ENCODE data around the gene RNF223.
"Not testable (repeated sequence)": the region's sequence is repeated elsewhere in the genome, so short reads cannot be mapped to it uniquely, and the experiment has no call there.

The RNF223 gene

DNA sequence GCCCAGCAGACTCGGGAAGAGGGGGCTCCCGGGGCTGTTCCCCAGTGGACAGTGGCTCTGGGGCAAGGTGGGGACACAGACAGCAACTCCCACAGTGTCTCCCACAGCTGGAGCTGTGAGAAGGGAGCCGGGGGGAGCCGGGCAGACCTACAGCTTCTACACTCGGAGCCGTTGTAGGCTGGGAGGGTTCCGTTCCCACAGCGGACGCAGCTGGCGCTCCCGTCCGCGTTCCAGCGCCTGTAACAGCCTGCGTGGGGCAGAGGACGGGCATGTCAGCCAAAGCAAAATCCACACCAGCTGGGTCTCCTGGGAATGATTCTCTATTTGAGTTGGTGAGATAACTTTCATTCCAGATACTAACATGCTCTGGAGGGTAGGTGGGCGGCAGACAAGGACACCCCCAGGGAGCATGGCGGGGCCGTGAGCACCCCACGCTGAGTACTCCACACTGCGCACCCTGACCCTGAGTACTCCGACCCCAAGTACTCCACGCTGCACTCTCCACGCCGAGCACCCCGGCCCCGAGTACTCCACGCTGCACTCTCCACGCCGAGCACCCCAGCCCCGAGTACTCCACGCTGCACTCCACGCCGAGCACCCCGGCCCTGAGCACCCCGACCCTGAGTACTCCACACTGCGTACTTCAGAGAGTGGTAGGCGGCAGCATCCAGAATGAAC is 13.4 kb upstream of the RNF223 start:
- DNase-seq (ENCODE audit: low read depth), result no peak

GRCh38 chr1:1086911-1087341 is 12.8 kb upstream of the RNF223 start:
- DNase-seq (ENCODE audit: low read depth), result no peak

DNA sequence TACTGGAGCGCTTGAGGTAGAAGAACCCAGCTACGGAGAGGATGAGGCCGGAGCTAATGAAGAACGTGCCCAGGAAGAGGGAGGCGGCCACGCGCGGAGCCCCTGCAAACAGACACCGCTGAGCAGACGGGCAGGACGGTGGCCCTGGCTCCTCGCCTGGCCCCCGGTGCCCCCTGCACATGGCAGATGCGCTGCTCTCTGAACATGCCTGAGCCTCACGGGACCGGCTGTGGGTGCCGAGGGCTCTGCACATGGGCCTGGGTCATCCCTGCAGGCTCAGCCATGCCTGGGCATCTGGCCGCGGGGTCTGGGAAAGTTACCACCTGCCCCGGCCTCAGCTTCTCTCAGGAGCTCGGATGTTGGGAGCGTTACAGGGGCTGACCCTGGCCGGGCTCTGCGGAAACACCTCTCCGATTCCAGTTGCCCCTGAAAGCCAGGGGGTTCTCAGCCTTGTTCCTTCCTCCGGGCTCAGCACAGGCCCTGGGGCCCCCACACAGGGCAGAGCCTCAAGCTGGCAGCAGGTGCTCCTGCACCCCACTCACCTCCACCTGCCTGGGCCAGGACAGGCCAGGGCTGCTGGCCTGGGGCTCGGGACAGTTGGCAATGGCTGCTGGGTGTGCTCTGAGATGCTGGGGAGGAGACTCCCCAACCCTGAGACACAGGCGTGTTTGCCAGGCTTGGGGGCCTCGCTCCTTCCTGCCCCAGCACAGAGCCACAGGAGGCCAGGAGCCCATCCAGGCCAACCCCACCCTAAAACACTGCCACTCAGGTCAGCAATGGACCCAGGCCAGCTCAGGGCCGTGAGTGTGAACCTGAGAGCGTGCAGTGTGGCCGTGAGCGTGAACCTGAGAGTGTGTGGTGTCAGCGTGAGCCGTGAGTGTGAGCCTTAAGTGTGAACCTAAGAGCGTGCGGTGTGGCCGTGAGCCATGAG is 12.1 kb upstream of the RNF223 start:
- no peak for DNase-seq (ENCODE audit: low read depth)

DNA sequence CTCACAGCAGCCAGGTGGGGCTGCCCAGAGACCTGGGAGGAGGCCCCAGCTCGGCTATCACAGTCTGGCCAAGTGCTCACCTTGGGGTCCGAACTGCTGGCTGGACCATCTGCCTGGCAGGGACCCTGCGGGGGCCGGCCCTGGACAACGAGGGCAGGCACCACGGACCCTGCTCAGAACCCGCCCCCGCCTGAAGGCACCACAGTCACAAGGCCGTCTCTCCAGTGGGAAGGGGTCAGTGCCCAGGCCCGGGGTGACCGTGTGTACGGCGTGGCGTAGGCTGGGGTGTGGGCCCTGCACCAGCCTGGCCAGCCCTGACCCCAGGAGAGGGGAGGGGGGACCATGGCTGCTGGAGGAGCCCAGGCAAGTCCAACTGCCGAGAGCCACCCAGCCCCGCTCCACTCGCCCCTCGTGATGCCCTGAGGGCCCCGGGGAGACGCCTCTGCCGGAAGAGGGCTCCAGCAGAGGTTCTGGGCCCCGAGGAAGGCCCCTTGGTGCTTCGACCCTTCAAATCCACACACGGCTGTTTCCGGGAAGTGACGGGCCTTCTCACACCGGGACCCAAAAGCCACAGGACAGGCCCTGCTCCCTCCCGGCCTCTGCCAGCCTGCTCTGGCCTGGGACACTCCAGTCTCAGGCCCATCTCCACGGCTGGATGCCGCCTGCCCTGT is 11.2 kb upstream of the RNF223 start:
- DNase-seq (ENCODE audit: low read depth), result no peak

- no peak for DNase-seq (ENCODE audit: low read depth)
Measured at GRCh38 chr1:1084372-1085170, 10.5 kb upstream of the RNF223 start.

DNA sequence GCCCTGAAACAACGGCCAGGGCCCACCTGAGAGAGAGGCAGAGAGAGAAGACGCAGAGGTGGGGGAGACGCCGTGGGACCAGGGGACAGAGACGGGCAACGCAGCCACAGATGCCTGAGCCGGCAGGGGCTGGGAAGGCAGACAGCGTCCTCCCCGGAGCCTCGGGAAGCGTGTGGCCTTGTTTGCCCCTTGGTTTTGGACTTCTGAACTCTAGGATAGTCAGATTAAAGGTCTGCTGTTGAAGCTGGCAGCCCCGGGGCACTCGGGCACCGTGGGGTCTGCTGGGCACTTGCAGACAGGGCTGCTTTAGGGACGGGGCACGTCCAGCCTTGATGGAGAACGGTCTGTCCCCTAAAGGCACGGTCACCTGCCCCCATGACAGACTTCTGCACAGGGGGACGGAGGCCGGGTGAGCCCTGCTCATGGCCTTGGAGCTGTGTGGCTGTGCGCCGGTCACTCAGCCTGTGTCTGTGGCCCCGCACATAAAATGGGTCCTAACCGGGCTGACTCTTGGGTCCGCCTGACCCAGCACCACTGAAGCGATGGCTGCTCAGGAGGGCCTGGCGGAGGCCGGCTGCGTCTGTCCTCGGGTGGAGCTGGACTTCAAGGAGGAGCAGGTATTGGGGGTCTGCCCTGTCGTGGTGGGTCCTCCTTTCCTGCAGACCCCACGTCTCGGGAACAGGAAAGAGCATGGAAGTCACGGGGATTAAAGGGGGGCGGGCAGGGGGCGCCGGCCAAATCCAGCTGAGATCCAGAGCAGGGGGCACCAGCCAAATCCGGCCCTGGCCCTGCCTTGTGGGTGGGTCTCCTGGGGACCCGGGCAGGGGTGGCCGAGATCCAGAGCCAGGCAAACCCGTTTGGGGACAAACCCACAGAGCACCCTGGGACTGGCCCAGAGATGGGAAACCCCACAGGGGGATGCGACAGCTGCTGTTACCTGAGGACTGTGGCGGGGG is 9.6 kb upstream of the RNF223 start:
- no peak for DNase-seq (ENCODE audit: low read depth)

GRCh38 chr1:1082776-1083415 is 8.8 kb upstream of the RNF223 start:
- no peak for DNase-seq (ENCODE audit: low read depth)

DNA sequence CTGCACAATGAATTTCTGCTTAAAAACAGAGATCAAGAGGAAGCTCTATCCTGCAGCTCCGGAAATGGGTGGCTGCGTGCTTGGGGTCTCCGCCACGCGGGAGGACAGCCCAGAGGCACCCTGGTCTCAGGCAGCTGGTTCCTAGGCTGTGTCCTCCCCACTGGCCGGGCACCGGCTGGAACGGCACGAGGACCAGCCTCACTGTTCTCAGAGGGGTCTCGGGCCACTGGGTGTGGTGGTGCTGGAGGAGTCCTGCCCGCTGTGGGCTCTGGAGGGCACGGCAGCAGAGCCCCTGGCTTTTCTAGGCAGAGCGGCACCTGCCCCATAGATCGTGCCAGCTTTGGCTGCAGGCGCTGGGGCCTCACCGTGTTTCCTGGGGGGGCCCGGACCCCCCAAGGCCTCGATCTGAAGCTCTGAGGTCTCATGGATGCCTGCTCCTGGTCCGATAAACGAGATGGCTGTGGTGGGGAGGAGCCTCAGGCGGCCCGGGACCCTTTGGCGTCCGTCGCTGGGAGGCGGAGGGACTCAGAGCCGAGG is 8.2 kb upstream of the RNF223 start:
- DNase-seq (ENCODE audit: low read depth), result no peak

GRCh38 chr1:1081311-1082238 is 7.5 kb upstream of the RNF223 start:
- no peak for DNase-seq (ENCODE audit: low read depth)

DNA sequence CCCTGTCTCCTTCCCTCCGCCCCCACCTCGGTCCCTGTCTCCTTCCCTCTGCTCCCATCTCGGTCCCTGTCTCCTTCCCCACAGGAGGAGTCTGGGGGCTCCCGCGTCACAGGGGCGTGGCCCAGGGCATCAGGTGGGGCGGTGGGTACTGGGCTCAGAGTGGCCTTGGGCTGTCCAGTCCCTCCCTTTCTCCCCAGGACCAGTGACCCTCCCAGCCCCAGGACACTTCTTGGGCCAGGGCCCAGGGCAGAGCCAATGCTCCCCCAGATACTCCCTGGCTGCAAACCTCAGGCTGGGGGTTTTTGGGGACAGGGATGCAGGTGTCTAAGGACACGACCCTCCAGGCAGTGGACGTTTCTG is 6.8 kb upstream of the RNF223 start:
- DNase-seq (ENCODE audit: low read depth), result no peak

GRCh38 chr1:1080122-1080757 is 6.1 kb upstream of the RNF223 start:
- DNase-seq (ENCODE audit: low read depth), result peak; percentile 16

DNA sequence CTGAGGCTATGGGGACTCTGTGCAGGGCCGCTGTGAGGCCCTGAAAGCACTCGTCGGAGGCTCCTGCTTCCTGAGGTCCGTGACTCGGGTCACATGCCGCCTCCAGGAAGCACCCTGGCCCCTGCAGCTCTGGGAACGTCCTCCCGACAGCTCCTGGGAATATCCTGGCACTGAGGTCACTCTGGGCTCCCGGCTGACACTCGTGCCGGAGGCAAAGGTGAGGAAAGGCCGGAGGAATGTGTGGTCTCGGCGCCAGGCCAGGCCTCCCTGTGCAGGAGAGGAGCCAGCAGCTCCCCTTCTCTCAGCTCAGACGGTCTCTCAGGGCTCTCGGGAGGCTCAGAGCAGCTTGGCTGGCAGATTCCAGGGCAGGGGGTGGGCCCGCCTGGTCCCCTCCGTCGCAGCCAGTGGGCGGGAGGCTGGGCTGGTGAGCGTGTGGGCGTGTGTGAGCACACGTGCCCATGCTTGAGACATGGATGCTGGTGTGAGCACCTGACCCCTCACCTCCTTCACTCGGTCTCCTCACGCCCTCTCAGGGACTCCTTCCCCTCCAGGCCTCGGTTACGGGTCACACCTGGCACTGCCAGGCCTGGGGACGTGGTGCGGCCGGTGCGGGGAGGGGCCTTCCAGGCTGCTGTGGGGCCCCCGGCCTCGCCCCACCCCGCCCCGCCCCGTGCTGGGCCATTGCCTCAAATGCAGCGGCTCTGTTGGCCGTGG is 5.5 kb upstream of the RNF223 start:
- DNase-seq (ENCODE audit: low read depth), result peak; percentile 66

DNA sequence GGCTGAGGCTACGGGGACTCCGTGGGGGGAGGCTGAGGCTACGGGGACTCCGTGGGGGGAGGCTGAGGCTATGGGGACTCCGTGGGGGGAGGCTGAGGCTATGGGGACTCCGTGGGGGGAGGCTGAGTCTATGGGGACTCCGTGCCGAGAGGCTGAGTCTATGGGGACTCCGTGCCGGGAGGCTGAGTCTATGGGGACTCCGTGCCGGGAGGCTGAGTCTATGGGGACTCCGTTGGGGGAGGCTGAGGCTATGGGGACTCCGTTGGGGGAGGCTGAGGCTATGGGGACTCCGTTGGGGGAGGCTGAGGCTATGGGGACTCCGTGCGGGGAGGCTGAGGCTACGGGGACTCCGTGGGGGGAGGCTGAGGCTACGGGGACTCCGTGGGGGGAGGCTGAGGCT is 3.3 kb upstream of the RNF223 start:
- not testable (repeated sequence) for DNase-seq (ENCODE audit: low read depth)

DNA sequence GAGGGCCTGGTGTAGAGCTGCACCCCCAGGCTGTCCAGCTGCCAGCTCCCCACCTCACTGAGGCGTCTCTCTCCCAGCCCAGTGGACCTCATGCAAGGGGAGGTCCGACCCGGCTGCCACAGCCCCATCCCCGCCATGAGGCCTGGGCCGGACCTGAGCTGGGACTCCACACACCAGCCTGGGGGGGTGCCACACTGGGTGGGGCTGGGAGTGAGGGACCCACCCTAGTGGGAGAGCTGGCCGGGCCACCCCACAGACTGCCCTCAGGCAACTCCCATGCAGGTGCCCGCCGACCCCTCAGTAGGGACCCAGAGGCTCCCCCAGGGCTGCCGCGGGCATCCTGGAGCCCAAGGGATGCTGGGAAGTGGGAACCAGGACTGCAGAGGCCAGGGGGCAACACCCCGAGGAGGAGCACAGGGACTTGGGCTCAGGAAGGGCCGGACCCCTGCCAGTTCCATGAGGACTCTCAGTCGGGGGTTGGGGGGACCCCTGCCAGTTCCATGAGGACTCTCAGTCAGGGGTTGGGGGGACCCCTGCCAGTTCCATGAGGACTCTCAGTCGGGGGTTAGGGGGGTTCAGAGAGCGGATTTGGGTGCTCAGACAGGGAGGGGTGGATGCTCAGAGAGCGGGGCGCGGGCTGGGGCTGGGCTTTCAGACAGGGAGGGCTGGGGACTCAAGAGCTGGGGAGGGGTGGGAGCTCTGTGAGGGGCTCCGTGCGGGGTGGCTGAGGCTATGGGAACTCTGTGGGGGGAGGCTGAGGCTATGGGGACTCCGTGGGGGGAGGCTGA is 1.2 kb upstream of the RNF223 start:
- no peak for DNase-seq (ENCODE audit: low read depth)

DNA sequence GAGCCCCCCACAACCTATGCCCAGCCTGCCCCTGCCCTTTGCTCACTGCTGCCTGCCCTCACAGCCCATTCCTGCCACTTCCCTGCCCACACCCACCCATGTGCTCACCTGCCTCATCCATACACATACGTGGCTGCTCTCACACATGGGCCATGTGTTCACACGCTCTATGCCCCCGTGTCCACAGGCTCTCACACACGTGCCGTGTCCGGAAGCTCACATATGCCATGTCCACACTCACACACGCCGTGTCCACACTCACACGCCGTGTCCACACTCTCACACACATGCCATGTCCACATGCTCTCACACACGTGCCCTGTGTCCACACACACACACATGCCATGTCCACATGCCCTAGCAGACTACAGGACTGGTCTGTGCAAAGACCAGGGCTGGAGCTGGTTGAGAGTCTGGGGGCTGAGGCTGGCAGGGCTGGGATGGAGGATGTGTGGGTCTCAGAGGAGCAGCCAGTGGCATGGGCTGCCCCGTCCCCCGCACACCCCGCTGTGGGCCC is 583 bp upstream of the RNF223 start:
- no peak for DNase-seq (ENCODE audit: low read depth)

DNA sequence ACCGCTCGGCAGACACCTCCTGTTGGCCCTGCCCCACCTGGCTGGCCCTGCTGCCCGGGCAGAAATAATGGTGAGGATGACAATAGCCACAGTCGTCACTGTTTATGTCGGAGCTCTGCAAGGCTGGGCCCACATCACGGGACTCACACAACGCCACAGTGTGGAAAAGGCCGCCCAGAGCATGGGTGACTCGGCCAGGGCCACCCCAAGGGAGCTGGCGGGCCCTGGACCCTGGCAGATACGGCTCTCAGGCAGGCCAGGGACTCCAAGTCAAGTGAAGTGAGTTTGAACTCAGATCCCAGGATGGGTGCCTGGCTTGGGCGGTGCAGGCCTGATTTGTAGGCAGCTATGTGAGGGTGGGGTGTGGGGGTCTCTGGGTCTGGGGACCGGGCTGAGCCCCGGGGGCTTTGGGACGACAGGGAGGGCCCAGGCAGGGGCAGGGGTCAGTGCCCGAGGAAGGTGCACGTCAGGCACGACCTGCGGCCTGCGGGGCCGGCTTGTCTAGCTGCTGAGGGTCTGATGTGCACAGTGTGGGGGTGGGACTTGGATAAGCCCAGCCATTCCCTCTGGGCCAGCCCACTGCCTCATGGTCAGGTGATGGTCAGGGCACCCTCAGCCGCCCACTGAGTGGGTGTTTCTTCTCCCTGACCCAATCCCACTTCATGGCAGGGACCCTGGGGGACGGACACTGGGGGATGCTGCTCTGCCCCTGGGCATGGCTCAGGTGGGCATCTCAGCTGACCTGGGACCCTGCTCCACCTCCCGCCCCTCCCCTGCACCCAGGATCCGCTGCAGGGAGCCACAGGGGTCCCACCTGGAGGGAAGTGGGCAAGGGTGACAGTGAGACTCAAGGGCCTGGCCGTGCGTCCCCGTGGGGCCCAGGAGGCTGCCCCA is 1.0 kb downstream of the RNF223 start:
- no peak for DNase-seq (ENCODE audit: low read depth)

Data from fibroblast of gingiva (primary cell).